GM18868 (cell line): ENCODE data around the gene COX4I1.
A peak's percentile ranks its signal among the peaks of the same experiment; 100 is the strongest.

ENCODE experiments used
- ATAC-seq: cut with Tn5 transposase; IDR thresholded peaks from one replicate; pipeline ENCODE4 v1.9.1; 2021; ENCODE audit warnings: mild to moderate bottlenecking, moderate library complexity; ENCODE audit not compliant: unreplicated experiment

The COX4I1 gene

DNA sequence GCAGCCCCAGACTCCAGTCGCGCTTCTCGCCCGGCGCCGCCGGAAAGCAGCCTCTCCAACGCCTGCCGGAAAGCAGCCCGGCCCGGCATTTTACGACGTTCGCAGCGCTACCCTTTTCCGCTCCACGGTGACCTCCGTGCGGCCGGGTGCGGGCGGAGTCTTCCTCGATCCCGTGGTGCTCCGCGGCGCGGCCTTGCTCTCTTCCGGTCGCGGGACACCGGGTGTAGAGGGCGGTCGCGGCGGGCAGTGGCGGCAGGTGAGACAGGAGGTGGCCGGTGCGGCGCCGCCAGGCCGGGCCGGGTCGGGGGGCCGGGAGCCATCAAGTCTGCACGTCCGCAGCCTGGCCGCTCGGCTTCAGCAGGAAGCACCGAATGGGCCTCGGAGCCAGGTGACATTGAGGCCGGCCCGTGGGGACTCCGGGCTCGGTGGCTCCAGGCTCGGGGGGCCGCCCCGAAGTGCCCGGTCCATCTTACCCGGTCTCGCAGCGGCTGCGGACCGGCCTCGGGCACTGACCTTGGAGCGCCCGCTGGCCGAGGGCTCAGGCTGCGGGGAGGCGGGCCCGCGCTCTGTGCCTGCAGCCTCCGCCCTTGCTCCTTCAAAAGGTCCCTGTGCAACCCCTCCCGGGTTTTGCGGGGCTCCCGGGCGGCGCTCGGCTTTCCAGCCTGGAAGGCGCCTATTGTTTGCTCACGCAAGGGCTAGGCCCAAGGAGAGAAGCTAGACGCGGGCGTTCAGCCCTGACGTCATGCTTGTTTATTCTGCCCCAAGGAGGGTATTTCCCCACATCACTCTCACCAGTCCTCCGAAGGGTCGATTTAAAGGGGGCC is at the start of gene COX4I1, which contains the start of gene EMC8:
COX4I1 (plus strand) TSS at position 199 of the 824 bp plus-strand sequence. CDS start 1,511 bp downstream, outside the sequence.
EMC8 (minus strand) TSS at position 48 of the 824 bp plus-strand sequence. CDS start 249 bp downstream, outside the sequence.
- peak; percentile 78 for ATAC-seq

DNA sequence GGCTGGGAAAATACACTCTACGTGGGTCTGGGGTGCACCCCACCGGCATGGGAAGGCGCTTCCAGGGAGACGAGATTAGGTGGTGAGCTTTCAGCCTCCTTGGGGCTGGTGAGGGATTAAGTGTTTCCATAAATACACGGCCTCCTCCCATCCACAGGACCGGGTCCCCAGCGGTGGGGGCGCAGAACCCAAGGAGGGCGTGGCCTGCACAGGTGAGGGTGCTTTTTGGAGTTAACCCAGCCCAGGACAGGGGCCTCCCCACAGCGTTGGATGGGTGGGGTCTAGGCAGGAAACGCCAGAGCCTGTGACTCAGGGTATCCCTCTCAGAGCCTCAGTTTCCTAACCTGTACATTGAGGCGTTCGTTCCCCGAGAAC is 49.7 kb upstream of the COX4I1 start:
- ATAC-seq = no peak

DNA sequence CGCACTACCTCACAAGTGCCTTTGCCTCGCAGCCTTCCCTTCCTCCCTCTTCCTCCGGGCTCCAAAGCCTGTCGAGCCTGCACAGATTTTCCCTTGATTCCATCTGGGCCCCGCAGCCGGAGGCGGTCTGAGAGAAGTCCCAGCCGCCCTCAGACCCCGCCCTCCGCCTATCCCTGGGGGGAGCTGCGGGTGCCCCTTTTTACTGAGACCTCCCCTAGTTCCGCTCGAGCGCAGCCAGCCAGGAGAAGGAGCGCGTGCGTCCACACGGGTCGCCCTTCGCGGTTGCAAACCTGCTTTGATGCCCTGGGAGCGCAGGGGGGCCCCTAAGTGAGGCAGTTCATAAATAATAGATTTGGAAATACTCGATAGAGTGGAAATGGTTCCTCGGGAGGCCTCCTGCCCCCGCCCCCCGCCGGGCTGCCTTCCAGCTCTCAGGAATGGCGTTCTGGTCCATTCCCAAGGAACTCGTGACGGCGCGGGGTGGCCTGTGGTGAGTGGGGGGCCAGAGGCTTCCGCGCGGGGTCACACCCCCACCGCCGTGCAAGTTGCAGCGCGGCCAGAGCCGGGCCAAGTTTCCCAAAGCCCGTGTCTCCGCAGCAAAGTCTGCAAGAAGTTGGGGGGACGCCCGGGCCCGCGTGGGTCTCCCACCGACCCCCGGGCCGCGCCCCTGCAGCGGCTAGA is 49.2 kb upstream of the COX4I1 start:
- ATAC-seq = no peak

DNA sequence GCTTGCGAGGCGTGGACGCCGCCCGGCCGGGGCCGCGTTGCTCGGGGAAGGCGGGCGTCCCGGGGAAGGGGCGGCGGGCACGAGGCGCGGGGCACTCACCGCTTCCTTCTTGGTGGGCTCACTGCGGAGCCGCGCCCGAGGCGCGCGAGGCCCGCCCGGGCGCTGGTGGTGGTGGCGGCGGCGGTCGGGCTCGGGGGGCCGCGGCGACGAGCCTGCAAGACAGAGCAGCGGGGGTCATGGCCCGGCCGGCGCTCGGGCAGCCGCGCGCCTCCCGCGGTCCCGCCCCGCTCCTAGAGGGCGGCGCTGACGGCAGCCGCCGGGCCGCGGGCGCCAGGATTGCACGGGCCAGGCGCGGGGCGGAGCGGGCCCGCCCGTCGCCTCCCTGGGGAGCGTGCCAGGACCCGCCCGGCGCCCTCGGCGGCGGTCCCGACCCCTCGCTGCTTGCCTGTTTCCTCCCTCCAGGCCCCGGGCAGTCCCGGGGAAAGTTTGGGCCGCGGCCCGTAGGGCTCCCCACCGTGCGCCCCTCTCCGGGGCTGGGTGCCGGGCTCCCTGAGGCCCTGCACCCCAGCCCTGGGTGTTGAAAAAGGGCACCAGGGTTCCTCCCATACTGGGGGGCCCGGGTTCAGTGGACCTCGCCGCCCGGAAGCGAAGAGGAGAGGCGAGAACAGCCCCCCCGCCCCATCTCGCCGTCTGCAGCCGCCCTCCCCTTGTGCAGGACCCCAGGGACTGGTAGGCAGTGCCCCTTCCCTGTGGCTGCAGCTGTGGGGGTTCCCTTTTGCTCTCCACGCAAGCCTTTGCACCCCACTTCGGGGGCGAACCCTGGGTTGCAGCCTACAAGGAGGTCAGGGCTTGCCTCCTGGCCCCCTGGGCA is 48.4 kb upstream of the COX4I1 start, which contains the start of gene C16orf74:
C16orf74 (minus strand) TSS at position 270 of the 871 bp plus-strand sequence. CDS start 15,879 bp downstream, outside the sequence.
- peak; percentile 24 for ATAC-seq

DNA sequence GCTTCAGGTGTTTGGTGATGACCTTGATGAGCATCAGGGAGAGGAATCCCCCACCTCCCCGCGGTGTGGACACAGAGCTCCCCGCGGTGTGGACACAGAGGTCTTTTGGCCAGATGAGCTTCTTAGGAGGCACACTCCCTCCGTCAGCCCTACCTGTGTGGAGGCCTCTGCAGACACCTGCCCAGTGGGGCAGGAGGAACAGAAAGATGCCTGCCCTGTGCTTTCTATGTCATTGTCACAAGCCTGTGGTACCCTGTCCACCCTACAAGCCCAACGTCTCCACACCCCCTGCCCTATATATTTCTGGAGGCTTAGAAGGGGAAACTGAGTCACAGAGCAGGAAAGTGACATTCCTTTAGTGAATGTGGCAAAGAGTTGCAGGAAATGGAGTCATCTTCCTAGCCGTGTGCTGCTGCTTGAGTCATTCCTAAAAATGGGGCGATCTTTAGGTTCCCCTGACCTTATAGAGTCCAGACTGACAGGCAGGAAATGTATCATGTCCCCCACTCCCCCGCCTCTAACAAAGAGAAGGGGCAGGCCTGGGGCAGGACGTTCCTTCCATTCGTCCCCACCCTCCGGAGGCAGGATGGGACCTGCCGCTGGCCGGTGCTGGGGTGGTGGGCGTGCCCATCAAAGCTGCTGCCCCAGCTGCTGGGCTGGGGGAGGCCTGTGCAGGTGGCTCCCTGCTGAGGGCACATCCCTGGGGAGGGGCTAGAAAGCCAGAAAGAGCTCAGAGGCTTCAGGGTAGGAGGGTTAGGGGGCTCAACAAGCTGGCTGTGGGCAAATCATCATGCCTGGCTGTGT is 47.6 kb upstream of the COX4I1 start:
- ATAC-seq = no peak

DNA sequence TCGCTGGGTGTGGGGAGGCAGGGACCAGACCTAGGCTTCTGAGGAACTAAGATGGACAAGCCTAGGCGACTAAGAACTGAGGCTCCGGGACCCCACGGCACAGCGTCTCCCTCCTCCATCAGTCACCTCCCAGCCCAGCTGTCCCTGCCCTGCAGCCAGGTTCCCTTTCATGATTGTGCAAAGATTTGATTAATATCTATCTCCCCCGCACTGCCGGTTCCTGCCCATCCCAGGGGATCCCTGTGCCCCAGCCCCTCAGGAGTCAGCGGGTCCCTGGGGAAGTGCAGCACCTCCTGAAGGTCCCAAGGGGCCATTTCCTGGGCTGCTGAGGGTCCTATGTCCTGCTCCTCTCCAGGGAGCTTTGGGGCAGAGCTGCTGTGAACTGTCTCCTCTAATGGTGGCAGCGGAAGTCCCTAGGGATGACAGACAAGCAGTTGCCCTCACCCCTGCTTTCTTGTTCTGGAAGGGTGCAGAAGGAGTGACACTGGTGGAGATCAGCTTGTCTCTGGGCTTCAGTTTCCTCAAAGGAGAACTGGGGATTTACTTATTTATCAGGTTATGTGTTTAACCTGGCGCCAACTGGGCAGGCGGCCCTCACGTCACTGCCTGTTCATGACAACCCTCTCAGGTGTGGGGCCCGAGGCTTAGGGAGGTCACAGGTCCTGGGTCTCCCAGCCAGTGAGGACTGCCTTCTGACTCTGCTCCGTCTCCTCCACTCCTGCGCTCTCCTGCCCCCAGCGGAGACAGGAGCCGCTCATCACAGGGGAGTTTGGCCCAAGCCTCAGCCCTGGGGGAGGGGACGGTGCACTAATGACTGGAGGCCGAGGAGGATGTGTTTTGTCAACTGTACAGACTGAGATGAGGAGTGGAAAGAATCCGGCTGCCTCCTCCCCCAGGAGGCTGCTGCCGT is 46.7 kb upstream of the COX4I1 start:
- no peak for ATAC-seq

DNA sequence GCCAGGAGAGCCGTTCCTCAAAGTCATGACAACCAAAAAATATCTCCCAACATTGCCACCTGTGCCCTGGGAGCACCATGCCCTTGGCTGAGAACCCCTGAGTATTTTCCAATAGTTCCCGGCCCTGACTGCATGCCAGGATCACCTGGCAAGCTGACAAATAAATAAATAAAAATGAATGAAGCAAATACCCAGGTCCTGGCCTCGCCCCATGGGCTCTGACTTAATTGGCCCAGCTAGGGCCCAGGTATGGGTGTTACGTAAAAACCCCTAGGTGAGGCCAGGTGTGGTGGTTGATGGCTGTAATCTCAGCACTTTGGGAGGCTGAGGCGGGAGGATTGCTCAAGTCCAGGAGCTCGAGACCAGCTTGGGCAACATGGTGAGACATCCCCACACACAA is 45.9 kb upstream of the COX4I1 start:
- no peak for ATAC-seq

DNA sequence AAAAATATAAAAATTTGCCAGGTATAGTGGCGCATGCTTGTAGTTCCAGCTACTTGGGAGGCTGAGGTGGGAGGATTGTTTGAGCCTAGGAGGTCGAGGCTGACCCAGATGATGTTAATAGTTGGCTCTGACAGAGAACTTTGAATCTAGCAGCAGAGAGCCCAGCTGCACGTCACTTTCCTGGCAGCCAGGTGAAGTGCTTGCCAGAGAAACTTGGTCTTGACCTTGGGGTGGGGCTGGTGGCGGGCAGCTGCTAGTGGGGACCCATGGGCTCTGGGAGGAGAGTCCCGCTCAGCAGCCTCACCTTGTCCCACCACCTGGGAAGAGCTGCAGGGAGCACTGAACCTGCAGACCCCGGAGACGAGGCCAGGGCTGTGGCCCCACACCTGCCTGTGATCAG is 45.5 kb upstream of the COX4I1 start:
- ATAC-seq = no peak

DNA sequence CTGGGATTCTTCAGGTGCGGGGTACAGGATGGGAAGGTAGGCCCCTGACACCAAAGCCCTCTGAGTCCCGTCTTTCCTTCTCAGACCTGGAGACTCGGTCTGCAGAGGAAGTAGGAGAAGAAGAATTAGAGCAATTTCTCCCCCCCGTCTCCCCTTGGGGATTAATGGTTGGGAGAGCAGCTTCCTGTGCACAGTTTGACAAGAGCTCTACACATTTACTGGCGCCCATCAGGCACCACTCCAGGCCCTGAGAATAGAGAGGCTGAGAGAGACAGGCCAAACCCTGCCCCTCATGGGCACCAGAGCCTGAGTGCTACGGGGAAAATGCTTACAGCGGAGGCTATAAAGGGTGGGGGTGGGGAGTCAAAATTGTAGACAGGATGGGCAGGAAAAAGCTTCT is 45.1 kb upstream of the COX4I1 start:
- no peak for ATAC-seq

DNA sequence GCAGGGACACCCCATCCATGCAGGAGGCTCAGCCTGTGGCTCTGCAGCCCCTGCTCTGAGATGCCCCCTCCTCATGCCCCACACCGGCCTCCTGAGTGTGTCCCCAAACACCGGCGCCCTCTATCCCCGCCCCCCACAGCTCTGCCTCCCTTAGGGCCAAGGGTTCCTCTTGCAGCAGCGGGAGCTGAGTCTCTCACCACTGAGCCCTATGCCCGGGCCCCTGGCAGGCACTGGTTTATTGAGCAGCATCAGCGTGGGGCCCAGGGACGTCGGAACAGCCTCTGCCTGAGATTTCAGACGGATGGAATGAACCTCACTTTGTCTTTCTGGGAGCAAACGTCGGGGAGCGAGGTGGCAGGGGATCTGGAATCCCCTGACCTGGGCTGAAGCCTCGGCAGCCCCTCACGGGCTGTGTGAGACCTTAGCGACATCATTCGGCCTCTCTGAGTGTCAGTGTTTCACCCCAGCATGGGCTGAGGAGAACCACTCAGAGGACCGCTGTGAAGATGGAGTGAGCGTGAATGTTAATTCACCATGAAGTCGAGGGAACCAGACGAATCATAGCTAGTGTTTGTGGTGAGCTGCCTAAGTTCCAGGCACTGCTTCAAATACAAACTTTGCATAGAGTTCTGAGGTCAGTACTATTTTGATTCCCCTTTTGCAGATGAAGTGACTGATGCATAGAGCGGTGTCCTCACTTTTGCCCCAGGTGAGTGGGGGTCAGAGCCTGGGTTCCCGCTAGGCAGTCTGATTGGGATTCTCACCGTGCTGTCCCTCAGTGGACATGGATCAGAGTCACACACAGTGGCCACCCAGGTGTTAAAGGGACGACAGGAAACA is 43.3 kb upstream of the COX4I1 start:
- peak; percentile 31 for ATAC-seq

DNA sequence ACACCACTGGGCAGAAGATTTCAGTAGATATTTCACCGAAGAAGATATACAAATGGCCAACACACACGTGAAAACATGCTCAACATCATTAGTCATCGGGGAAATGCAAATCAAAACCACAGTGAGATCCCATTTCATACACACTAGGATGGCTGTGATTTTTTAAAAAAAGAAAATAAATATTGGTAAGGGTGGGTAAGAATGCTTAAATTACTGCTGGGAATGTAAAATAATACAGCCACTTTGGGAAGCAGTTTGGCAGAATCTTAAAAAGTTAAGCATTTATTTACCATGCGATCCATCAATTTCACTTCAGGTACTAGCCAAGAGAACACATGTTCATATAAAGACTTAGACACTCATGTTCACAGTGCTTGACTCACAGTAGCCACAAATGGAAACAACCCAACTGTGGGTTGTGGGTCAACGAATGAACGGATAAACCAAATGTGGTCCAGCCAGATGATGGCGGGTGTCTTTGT is 42.1 kb upstream of the COX4I1 start:
- peak; percentile 30 for ATAC-seq

DNA sequence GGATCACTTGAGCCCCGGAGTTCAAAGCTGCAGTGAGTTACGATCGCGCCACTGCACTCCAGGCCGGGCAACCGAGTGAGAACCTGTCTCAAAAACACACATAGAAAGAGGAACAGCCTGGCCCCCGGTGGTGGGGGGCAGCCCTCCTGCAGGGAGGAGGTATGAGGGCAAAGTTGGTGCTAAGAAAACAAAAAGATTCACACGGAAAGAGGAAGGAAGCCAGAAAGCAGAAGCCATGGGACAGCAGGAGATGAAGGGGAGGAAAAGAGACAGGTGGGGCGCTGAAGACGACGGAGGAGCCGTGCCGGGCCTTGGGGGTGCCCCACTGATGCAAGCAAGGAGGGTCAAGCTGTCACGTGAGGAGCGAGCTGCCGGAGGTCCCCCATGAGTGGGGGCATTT is 40.4 kb upstream of the COX4I1 start:
- no peak for ATAC-seq

DNA sequence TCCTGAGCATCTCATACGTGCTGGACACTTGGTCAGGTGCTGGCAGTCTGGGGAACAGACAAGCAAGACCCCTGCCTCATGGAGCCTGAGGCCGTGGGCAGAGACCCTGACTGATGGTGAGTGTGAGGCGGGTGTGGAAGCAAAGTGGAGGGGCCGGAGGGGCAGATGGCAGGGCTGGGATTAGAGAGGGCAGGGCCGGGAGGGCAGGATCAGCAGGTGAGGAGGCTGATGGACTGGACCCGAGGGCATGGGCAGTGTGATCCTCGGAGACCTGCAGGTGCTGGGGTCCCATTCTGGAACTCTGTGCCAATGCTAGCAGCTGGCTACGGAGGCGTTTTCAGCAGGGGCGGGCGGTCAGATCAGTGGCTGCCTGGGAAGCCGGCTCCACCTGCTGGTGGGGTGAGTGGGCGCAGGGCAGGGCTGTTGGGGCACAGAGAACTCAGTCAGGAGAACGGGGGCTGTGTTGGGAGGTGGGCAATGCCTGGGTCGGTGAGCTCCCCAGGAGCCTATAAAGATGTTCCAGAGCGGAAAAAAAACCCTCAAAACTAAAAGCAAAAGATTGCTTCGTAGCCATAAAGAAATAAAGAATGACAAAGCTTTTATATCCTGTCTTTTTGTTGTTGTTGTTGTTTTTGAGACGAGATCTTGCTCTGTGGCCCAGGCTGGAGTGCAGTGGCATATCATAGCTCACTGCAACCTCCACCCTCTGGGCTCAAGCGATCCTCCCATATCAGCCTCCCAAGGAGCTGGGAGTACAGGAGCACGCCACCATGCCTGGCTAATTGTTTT is 39.7 kb upstream of the COX4I1 start:
- ATAC-seq = peak; percentile 25

DNA sequence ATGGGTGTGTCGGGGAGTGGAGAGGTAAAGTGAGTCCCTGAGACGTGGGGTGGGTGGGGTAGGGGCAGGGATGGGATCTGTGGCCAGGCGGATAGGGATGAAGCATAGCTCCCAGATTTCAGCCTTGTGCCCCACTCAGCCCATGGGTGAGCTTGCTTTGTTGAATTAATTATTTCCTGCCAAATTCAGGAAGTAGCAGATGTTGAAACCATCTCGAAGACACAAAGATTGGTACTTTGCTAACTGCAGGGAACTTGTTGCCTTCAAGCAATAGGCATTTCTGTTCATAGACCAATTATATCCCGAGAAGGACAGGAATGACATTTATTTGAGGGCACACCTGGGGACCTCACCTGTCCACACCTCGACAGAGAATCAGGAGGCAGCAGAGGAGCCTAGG is 37.6 kb upstream of the COX4I1 start:
- no peak for ATAC-seq

DNA sequence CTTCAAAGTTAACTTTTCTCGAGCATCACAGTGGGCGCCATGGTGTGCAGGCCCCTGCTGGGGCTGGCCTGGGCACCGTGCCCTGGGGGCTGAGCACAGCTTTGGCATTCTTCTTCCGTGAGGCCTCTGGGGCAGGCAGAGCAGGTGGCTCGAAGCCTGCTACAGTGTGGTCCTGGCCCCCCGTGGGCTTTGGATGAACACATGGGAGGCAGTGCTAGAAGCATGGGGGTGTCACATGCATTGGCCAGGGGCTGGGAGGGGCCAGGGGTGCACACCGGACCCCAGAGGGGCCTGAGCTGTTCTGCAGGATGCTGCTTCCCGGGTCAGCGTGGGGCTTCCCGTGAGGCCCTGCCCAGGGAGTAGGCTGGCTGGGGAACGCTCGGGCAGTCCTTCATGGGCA is 36.5 kb upstream of the COX4I1 start:
- no peak for ATAC-seq

DNA sequence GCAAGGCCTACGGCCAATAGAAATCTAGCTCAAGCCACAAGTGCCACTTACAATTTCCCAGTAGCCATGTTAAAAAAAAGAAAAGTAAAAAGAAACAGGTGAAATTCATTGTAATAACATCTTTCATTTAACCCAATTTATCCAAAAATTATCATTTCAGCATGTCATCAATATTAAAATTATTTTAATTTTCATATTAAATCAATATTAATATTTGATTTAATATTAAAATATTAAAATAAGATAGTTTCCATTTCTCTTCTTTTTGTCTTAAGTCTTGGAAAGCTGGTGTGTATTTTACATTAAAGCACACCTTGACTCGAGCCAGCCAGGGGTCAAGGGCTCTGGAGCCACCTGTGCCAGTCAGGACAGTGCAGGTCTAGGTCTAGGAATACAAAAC is 35.9 kb upstream of the COX4I1 start:
- ATAC-seq = no peak

DNA sequence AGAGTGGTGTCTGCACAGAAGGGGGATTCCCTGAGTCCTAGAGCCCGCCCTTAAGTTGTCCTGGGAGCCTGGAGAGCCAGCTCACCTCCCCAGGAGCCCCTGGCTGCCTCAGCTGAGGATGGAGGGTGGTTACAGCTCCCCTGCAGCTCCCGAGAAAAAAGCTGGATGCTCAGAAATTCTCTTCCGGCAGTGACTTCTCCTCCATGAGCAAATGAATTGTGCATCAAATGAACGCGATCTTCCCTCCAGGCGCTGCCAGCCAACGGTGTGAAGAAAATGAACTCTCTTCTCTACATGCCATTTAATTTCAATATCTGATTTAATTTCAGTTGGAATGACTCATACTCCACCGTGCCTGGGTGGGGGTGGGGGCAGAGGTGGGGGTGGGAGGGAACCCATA is 34.3 kb upstream of the COX4I1 start:
- ATAC-seq = no peak
